AG20443 (cell line): ENCODE results near the gene TOB2.
A peak's percentile ranks its signal among the peaks of the same experiment; 100 is the strongest.
"Not testable (repeated sequence)": the region's sequence is repeated elsewhere in the genome, so short reads cannot be mapped to it uniquely, and the experiment has no call there.

ENCODE experiments used
- DNase-seq: peaks from one replicate; pipeline ENCODE4 v3.0.0; 2012; ENCODE audit warnings: low spot score, mixed read lengths

TOB2 gene

GRCh38 chr22:41468381-41469217 lies 22.0 kb upstream of the TOB2 start, which contains the start of the genes ACO2 and PHF5A:
TSS of gene ACO2 (plus strand) at chr22:41469117. CDS start at chr22:41469147, 30 bp downstream.
TSS of gene PHF5A (minus strand) at chr22:41468692. CDS start at chr22:41468653, 39 bp downstream.
- peak; percentile 96 for DNase-seq

DNA sequence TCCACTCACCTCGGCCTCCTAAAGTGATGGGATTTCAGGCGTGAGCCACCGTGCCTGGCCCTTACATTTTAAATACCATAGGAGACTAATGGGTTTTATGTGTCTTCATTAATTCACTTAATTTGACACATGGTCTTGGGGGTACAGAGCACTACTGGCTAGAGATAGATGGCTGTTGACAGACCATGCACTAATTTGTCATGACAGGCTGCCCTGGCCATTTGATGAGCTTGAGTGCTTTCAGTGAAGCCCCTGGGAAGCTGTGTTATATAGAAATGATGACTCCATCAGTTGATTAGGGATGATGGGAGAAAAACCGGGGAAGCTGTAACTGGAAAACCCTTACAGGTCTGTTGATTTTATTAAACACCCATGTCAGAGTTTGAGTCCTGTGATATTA lies 15.3 kb upstream of the TOB2 start:
- no peak for DNase-seq

DNA sequence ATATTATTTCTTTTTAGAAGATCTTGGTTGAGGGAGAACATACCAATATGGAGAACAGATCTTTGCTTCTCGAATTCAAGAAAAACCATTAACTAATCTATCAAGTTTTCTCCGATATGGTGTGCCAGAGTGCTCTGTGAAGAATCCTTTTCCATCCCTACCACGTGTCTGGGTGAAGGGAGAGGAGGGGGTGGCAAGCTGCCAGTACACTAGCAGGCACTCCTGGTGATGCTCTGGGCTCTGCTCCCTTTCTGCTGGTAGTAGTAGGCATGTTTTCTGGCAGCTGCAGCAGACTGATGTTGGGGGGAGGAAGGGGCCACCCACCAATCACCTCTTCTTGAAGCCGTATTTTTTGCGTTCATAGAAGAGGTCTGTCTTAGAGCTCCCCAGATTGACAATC lies 13.5 kb upstream of the TOB2 start:
- not testable (repeated sequence) for DNase-seq

GRCh38 chr22:41459431-41459830 lies 12.8 kb upstream of the TOB2 start:
- no peak for DNase-seq

GRCh38 chr22:41458161-41458728 lies 11.6 kb upstream of the TOB2 start:
- no peak for DNase-seq

GRCh38 chr22:41448189-41448808 lies 1.7 kb upstream of the TOB2 start:
- peak; percentile 95 for DNase-seq

GRCh38 chr22:41447435-41448188 lies 1.0 kb upstream of the TOB2 start:
- DNase-seq, result peak; percentile 58

DNA sequence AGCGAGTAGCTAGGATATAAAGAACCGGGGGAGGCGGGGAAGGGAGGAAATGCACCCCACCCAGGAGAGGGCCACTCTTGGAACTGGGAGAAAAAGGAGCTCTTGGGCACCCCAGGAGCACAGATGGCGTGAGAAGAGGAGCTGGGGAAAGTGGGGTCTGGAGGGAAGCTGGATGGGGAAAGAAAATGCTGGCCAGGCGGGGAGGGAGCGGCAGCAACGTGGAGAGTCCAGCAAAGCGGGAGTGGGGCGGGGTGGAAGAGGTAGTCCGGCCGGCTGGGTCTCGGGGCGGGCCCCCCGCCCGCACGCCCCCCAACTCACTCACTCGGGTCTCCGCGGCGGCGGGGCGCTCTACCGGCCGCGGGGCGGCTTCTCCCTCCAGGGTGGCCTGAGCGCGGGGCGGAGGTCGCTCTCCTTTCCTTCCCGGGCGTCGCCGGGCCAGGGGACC lies 522 bp downstream of the TOB2 start:
- no peak for DNase-seq

DNA sequence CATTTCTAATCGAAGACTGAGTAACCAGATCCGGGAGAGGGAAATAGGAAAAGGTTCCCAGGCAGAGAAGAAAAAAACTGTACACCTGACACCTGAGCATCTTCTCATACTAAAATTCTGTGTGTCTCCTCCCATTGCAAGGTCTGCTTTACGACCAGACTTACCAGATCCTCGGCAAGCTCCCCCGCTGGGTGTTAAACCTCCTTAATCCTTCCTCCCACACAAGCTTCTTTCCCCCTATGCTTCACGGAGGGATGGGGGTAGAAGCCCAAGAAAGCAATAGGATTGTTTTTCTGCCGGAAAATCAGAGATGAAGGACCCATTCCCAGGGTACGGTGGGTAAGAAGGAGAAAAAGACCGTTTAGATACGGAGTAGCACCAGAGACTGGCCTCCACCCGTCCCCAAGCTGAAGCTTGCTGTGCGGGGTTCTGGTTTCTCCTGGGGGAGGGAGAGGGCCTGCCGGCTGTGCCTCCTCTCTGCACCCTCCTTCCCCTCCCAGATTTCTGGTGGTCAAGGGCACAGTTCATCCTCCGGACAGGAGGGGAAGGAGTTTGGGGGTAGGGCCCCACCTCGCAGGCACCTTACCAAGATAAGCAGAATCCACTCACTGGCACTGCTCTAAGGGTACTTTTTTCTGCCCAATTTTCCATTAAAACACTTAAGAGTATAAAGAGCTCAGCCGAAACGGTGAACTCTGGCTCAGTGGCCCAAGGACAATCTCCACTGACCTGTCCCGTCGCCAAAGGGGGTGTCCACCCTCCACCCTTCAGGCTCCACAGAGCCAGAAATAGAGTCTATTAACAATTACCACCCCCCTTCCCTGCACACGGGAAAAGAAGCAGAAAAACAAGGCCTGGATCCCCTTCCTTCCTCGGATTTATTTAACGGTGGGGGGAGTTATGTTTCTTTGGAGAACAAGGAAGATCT lies 1.2 kb downstream of the TOB2 start:
- DNase-seq, result no peak

GRCh38 chr22:41444360-41445128 lies 2.1 kb downstream of the TOB2 start:
- peak; percentile 90 for DNase-seq

DNA sequence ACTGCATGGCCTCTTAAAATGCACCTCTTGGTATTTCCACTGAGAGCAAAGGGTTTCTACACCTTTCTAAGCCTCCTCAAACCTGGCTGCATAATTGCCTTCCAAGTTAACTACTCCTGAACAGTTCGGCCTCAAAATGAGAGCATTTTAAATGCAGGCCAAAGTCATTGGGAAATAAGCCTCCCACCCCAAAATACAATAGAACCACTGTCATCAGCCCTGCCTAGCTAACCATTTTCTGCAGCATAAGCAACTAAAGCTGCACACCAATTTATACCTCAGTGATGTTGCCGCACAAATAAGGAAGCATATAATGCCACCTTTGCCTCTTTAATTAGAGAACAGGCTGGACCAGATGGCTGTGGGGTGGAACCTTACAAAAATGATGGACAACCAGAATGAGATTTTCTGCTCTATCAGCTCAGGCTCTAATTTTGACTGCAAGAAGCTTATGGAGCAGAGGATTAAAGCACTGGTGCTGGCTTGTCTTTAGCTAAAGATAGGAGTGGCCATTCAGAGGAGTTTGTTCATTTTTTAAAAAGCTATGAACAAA lies 4.3 kb downstream of the TOB2 start:
- DNase-seq, result no peak

DNA sequence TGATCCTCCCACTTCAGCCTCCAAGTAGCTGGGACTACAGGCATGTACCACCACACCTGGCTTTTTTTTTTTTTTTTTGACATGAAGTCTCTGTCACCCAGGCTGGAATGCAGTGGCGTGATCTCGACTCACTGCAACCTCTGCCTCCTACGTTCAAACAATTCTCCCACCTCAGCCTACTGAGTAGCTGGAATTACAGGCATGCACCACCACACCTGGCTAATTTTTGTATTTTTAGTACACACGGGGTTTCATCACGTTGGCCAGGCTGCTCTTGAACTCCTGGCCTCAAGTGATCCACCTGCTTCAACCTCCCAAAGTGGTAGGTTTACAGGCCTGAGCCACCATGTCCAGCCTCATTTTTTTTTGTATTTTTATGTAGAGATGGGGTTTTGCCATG lies 6.1 kb downstream of the TOB2 start:
- DNase-seq, result not testable (repeated sequence)

DNA sequence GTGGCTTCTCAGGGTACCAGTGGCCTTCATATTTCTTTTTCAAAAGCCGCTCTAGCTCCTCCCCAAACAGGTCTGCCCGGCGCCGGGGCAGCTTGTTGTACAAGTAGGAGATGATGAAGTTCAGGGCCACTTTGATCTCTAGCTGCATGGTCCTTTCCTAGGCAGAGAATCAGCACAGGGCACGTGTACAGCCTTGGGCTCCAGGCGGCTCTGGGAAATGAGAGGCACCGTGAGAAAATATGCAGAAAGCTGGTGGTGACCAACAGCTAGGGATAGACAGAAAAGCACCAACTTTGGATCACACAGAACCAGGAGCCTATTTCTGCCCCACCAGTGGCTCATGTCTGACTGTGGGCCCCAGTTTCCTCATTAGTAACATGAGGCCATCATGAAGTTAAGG lies 9.4 kb downstream of the TOB2 start:
- no peak for DNase-seq

- DNase-seq, result no peak
Observed at GRCh38 chr22:41436322-41437113, 10.1 kb downstream of the TOB2 start.

DNA sequence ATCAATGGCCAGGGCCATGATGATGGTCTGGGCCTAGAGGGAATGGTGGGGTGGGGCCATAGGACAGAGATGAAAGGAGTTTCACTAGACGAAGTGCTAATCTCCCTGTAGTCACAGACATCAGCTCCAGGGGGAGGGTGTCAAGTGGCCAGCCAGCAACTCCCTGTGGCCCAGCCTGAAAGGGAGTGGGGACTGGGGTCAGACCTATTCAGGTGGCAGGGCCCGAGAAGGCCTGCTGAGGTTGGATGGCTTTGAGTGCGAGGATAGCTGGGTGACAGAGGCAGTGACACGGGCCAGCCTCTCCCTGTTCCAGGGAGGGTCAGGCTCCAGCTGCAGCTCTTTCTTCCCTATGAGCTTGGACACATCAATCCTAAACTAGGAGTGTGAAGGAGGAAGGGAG lies 11.0 kb downstream of the TOB2 start:
- no peak for DNase-seq

DNA sequence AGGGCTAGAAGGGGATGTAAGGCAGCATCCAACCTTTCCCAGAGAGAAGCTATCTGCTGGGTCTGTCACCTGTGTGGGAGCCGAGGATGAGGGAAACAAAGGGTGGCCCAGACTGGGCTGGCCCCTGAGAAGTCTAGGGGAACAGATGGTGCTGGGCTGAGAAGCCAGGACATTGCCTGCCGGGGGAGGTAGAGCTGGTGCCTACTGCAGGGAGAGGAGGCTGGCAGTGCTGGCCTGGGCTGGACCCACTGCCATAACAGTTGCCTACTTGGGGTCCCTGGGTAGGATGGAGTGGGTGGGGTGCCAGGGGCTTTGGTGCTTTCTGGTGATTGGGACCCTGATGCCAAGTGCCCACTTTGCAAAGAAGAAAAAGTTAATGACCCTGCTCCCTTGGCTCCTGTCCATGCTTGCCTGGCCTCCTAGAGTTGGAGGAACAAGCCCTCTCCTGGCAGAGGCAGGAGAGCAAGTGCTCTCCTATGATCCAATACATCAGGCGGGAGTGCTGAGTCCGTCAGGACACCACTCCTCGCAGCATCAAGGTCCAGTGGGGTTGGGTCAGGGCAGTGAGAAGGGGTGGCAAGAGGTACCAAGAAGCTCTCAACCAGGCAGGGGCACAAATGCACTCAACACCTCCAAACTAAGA lies 12.1 kb downstream of the TOB2 start:
- DNase-seq, result not testable (repeated sequence)

GRCh38 chr22:41433480-41433879 lies 13.1 kb downstream of the TOB2 start:
- DNase-seq, result not testable (repeated sequence)

- DNase-seq, result no peak
Observed at GRCh38 chr22:41431656-41432055, 14.9 kb downstream of the TOB2 start.

DNA sequence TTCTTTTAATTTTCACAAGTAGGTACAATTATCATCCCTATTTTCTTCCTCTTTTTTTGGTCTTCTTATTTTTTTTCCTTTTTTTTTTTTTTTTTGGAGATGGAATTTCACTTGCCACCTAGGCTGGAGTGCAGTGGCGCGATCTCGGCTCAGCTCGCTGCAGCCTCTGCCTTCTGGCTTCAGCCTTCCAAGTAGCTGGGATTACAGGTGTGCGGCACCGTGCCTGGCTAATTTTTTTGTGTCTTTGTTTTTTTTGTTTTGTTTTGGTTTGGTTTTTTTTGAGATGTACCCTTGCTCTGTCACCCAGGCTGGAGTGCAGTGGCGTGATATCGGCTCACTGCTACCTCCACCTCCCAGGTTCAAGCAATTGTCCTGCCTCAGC lies 16.7 kb downstream of the TOB2 start:
- DNase-seq, result no peak
